ENCODE results near the gene RCHY1. TPM values are rescaled to one million over a fixed set of nuclear protein-coding genes. Genes with fewer than 3 reads are reported as not detected.

The RCHY1 gene
- 36.0 and 39.5 TPM in 2 replicates for total RNA-seq
- long read RNA-seq, full-length matches to known transcripts, result 78 of 99 reads
- long read RNA-seq, partial matches to known transcripts, result 2 of 99 reads
- long read RNA-seq, other reads (novel, unspliced or antisense), result 19 of 99 reads

GRCh38 chr4:75514131-75514948 is at the start of gene RCHY1, which contains the start of gene THAP6:
TSS of gene RCHY1 (minus strand) at chr4:75514403. CDS start at chr4:75514286, 117 bp downstream.
TSS of gene THAP6 (plus strand) at chr4:75514473. CDS start at chr4:75515453, 980 bp downstream.
- H3K27me3 Mint-ChIP-seq, result no peaks in the 10 kb centered on the region
- H3K9me3 Mint-ChIP-seq (ENCODE audit: low read depth), result peaks cover 7% of the 10 kb centered on the region
- no peak within 1 kb of the TSS for H3K4me3 Mint-ChIP-seq (ENCODE audit: low read depth)
- TF ChIP-seq CTCF (IDR thresholded peaks at IDR 0.05; ENCODE audit: unreplicated experiment), result peak; percentile 6
- peaks cover 12% of the 10 kb centered on the region for H3K4me1 Mint-ChIP-seq (ENCODE audit: low read depth)
- H3K36me3 Mint-ChIP-seq (ENCODE audit: insufficient read depth), result peaks cover 23% of the 10 kb centered on the region
- DNase-seq (ENCODE audit: low spot score, unreplicated experiment), result peak; percentile 87
- peak within 1 kb of the TSS; percentile 97 for H3K27ac Mint-ChIP-seq

- Mint-ChIP-seq H3K4me1 (ENCODE audit: low read depth) (peaks cover 5% of the 10 kb centered on the region), H3K27ac (no peak overlapping the region), H3K27me3 (peaks cover 8% of the 10 kb centered on the region), H3K9me3 (ENCODE audit: low read depth) (peaks cover 4% of the 10 kb centered on the region), H3K36me3 (ENCODE audit: insufficient read depth) (no peaks in the 10 kb centered on the region), H3K4me3 (ENCODE audit: low read depth) (no peak overlapping the region)
- no peak for DNase-seq (ENCODE audit: low spot score, unreplicated experiment)
- TF ChIP-seq CTCF (IDR thresholded peaks at IDR 0.05; ENCODE audit: unreplicated experiment), result no peak
Measured at GRCh38 chr4:75561789-75562188, 47.6 kb upstream of the RCHY1 start.

- H3K4me1 Mint-ChIP-seq (ENCODE audit: low read depth), result peaks cover 10% of the 10 kb centered on the region
- H3K27me3 Mint-ChIP-seq, result peaks cover 12% of the 10 kb centered on the region
- no peak for TF ChIP-seq CTCF (IDR thresholded peaks at IDR 0.05; ENCODE audit: unreplicated experiment)
- H3K36me3 Mint-ChIP-seq (ENCODE audit: insufficient read depth), result no peaks in the 10 kb centered on the region
- H3K9me3 Mint-ChIP-seq (ENCODE audit: low read depth), result peaks cover 4% of the 10 kb centered on the region
- no peak for DNase-seq (ENCODE audit: low spot score, unreplicated experiment)
- no peak overlapping the region for H3K4me3 Mint-ChIP-seq (ENCODE audit: low read depth)
- no peak overlapping the region for H3K27ac Mint-ChIP-seq
Measured at GRCh38 chr4:75557696-75558095, 43.5 kb upstream of the RCHY1 start.

- Mint-ChIP-seq H3K9me3 (ENCODE audit: low read depth) (no peaks in the 10 kb centered on the region), H3K4me3 (ENCODE audit: low read depth) (no peak within 1 kb of the TSS)
Measured at GRCh38 chr4:75555294-75556164, 41.3 kb upstream of the RCHY1 start, which contains the start of gene ODAPH. TSS of gene ODAPH (plus strand) at chr4:75556066. CDS start at chr4:75556083, 17 bp downstream.

More at GRCh38 chr4:75555294-75556164, 41.3 kb upstream of the RCHY1 start, which contains the start of gene ODAPH:
- Mint-ChIP-seq H3K4me1 (ENCODE audit: low read depth) (peaks cover 7% of the 10 kb centered on the region), H3K36me3 (ENCODE audit: insufficient read depth) (no peaks in the 10 kb centered on the region), H3K27me3 (peaks cover 12% of the 10 kb centered on the region), H3K27ac (no peak within 1 kb of the TSS)
- TF ChIP-seq CTCF (IDR thresholded peaks at IDR 0.05; ENCODE audit: unreplicated experiment), result peak; percentile 34
- DNase-seq (ENCODE audit: low spot score, unreplicated experiment), result no peak
